ENCODE data around the gene DHX36. TPM values are rescaled to one million over a fixed set of nuclear protein-coding genes. Genes with fewer than 3 reads are reported as not detected.

Gene DHX36
- total RNA-seq, 1 donor from 2014 or later = 91.8 TPM

- no peak overlapping the region for H3K4me2 ChIP-seq
- H3K27ac Mint-ChIP-seq = no peak overlapping the region
- no peaks in the 10 kb centered on the region for H3K36me3 ChIP-seq
- TF ChIP-seq EZH2phosphoT487 (IDR thresholded peaks at IDR 0.05) = no peak
- TF ChIP-seq CTCF (IDR thresholded peaks at IDR 0.05) = no peak
- no peak for TF ChIP-seq EZH2 (IDR thresholded peaks at IDR 0.05)
- H4K20me1 ChIP-seq (ENCODE audit: low read depth) = no peaks in the 10 kb centered on the region
- H3K27ac ChIP-seq = no peak overlapping the region
- no peaks in the 10 kb centered on the region for H3K27me3 Mint-ChIP-seq (ENCODE audit: insufficient read depth, low read depth)
- no peak for DNase-seq (ENCODE audit: low spot score)
- H3F3A ChIP-seq (ENCODE audit: low read depth) = no peaks in the 10 kb centered on the region
- no peaks in the 10 kb centered on the region for H3K36me3 Mint-ChIP-seq
- no peak overlapping the region for H3K4me3 ChIP-seq
- no peak overlapping the region for H3K9ac ChIP-seq
- H3K4me1 Mint-ChIP-seq = peaks cover 3% of the 10 kb centered on the region
- H3K9me3 Mint-ChIP-seq = no peaks in the 10 kb centered on the region
- no peaks in the 10 kb centered on the region for H3K9me3 ChIP-seq (ENCODE audit: low read depth)
- no peak overlapping the region for H2AFZ ChIP-seq (replicated peaks)
- H3K79me2 ChIP-seq (ENCODE audit: low read depth) = no peaks in the 10 kb centered on the region
- H3K4me3 Mint-ChIP-seq = no peak overlapping the region
- H3K27me3 ChIP-seq = no peaks in the 10 kb centered on the region
- no peaks in the 10 kb centered on the region for H3K4me1 ChIP-seq
Measured at GRCh38 chr3:154364849-154365248, 40.6 kb upstream of the DHX36 start.

GRCh38 chr3:154361099-154361498 is 36.8 kb upstream of the DHX36 start:
- H3K27ac Mint-ChIP-seq = no peak overlapping the region
- no peaks in the 10 kb centered on the region for H3K27me3 Mint-ChIP-seq (ENCODE audit: insufficient read depth, low read depth)
- no peak overlapping the region for H3K4me2 ChIP-seq
- H3K79me2 ChIP-seq (ENCODE audit: low read depth) = no peaks in the 10 kb centered on the region
- no peaks in the 10 kb centered on the region for H4K20me1 ChIP-seq (ENCODE audit: low read depth)
- no peak overlapping the region for H3K4me3 ChIP-seq
- H3K9me3 Mint-ChIP-seq = no peaks in the 10 kb centered on the region
- H3K36me3 ChIP-seq = no peaks in the 10 kb centered on the region
- no peaks in the 10 kb centered on the region for H3F3A ChIP-seq (ENCODE audit: low read depth)
- no peaks in the 10 kb centered on the region for H3K4me1 ChIP-seq
- no peak for TF ChIP-seq EZH2phosphoT487 (IDR thresholded peaks at IDR 0.05)
- no peaks in the 10 kb centered on the region for H3K9me3 ChIP-seq (ENCODE audit: low read depth)
- no peaks in the 10 kb centered on the region for H3K36me3 Mint-ChIP-seq
- H3K4me3 Mint-ChIP-seq = no peak overlapping the region
- no peak overlapping the region for H3K9ac ChIP-seq
- no peak for DNase-seq (ENCODE audit: low spot score)
- H3K27ac ChIP-seq = no peak overlapping the region
- no peaks in the 10 kb centered on the region for H3K27me3 ChIP-seq
- no peaks in the 10 kb centered on the region for H3K4me1 Mint-ChIP-seq
- no peak overlapping the region for H2AFZ ChIP-seq (replicated peaks)

GRCh38 chr3:154356009-154356408 is 31.7 kb upstream of the DHX36 start:
- Mint-ChIP-seq H3K27ac (no peak overlapping the region), H3K27me3 (ENCODE audit: insufficient read depth, low read depth) (peaks cover 4% of the 10 kb centered on the region), H3K4me1 (no peaks in the 10 kb centered on the region), H3K4me3 (no peak overlapping the region), H3K36me3 (no peaks in the 10 kb centered on the region), H3K9me3 (no peaks in the 10 kb centered on the region)
- TF ChIP-seq CTCF (IDR thresholded peaks at IDR 0.05) (no peak), EZH2phosphoT487 (IDR thresholded peaks at IDR 0.05) (no peak), EZH2 (IDR thresholded peaks at IDR 0.05) (no peak)
- no peak overlapping the region for H3K27ac ChIP-seq
- no peak overlapping the region for H3K4me2 ChIP-seq
- no peak overlapping the region for H2AFZ ChIP-seq (replicated peaks)
- H3K4me3 ChIP-seq = no peak overlapping the region
- no peak overlapping the region for H3K9ac ChIP-seq
- no peaks in the 10 kb centered on the region for H3K27me3 ChIP-seq
- no peaks in the 10 kb centered on the region for H3K9me3 ChIP-seq (ENCODE audit: low read depth)
- no peak for DNase-seq (ENCODE audit: low spot score)
- H4K20me1 ChIP-seq (ENCODE audit: low read depth) = no peaks in the 10 kb centered on the region
- no peaks in the 10 kb centered on the region for H3K36me3 ChIP-seq
- no peaks in the 10 kb centered on the region for H3K79me2 ChIP-seq (ENCODE audit: low read depth)
- no peaks in the 10 kb centered on the region for H3F3A ChIP-seq (ENCODE audit: low read depth)
- H3K4me1 ChIP-seq = no peaks in the 10 kb centered on the region

GRCh38 chr3:154349223-154349622 is 24.9 kb upstream of the DHX36 start:
- no peak overlapping the region for H3K4me3 ChIP-seq
- no peak for DNase-seq (ENCODE audit: low spot score)
- no peak overlapping the region for H3K9ac ChIP-seq
- H3K27ac ChIP-seq = no peak overlapping the region
- no peaks in the 10 kb centered on the region for H3F3A ChIP-seq (ENCODE audit: low read depth)
- H3K4me3 Mint-ChIP-seq = no peak overlapping the region
- H4K20me1 ChIP-seq (ENCODE audit: low read depth) = no peaks in the 10 kb centered on the region
- no peaks in the 10 kb centered on the region for H3K27me3 ChIP-seq
- no peaks in the 10 kb centered on the region for H3K36me3 Mint-ChIP-seq
- no peak overlapping the region for H2AFZ ChIP-seq (replicated peaks)
- H3K27ac Mint-ChIP-seq = no peak overlapping the region
- no peak for TF ChIP-seq EZH2 (IDR thresholded peaks at IDR 0.05)
- TF ChIP-seq CTCF (IDR thresholded peaks at IDR 0.05) = no peak
- TF ChIP-seq EZH2phosphoT487 (IDR thresholded peaks at IDR 0.05) = no peak
- no peak overlapping the region for H3K4me2 ChIP-seq
- H3K36me3 ChIP-seq = no peaks in the 10 kb centered on the region
- no peaks in the 10 kb centered on the region for H3K9me3 Mint-ChIP-seq
- H3K79me2 ChIP-seq (ENCODE audit: low read depth) = no peaks in the 10 kb centered on the region
- no peaks in the 10 kb centered on the region for H3K4me1 Mint-ChIP-seq
- no peaks in the 10 kb centered on the region for H3K9me3 ChIP-seq (ENCODE audit: low read depth)
- H3K4me1 ChIP-seq = no peaks in the 10 kb centered on the region
- H3K27me3 Mint-ChIP-seq (ENCODE audit: insufficient read depth, low read depth) = peaks cover 4% of the 10 kb centered on the region

Measured in neural progenitor cell (in vitro differentiated cells).